Activated CD4-positive, CD25-positive, alpha-beta regulatory T cell treated with anti-CD3 and anti-CD28 coated beads, Interleukin-2, amount 50 U/mL, for 16 hours (primary cell): ENCODE measurements around the gene FTHL17.

Experiments used
- DNase-seq: peaks from one replicate; pipeline ENCODE4 v3.0.0-alpha.2; 2020; ENCODE audit warnings: low read depth, low spot score

The FTHL17 gene

GRCh38 chrX:31071725-31072124 lies at the start of gene FTHL17:
FTHL17 (minus strand) TSS chrX:31072041; CDS start chrX:31071953, 88 bp downstream.
- no peak for DNase-seq

DNA sequence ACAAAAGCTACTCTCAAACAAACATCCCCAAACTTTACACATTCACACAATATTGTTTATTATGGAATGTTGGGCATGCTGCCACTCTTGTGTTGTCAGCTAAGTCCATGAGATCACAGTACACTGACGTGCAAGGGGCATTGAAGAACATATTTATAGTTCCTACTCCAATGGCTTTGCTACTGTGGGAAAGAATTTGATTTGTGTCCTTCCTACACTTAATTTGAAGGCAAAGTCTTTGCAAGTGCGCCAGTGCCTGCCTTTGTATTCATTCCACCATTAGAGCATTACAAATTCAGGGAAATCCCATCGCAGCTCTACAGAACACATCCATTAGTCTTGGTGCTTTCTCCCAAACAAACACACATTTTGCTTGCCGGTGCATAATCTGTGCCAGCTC lies 45.4 kb upstream of the FTHL17 start:
- DNase-seq = no peak

DNA sequence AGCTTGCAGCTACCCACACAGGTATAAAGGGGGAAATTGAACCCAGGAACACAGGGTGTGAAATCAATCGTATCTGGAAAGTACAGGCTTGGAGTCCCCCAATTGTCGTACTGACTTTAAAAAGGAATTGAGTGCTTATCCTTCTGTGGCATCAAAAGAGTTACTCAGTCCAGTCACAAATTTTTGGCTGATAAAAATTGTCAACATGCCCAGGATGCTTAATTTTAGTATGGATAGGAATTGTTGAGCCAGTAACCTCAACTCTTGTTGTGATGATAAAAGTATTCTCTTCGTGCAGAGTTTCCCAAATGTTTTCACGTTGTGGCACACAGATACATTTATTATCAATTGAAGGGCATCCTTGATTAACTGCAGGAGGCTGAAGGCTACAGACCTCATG lies 43.6 kb upstream of the FTHL17 start:
- no peak for DNase-seq

GRCh38 chrX:31114858-31115257 lies 43.0 kb upstream of the FTHL17 start:
- DNase-seq = no peak

DNA sequence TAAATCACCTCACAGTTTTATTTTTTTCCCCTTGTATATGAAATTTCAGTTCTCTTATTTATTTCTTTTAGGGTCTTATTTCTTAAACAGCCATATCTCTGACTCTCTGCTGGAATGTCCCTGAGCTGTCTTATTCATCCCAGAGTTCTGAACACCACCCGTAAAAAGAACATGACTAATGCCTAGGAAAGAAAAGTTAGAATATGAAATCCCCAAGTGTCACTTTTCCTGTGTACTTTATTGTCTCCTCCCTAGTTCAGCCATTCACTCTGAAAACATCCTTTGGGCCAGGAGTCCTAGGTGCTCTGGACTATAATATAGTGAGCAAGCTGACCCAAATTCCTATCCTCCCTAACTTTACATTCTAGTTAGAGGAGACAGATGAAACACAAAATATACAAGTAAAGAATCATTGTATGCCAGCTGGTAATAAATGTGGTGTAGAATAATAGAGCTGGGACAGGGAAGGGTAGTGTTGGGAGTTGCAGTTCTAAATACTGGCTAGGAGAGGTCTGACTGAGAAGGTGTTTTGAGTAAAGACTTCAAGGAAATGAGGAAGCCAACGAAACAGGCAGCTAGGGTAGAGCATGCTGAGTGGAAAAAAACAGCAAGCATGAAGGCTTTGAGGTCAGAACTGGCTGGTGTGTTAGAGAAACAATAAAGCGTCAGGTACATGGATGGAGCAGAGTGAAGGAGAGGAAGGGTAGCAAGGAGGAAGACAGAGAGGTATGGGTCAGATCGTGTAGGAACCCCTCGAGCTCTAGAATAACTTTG lies 40.6 kb upstream of the FTHL17 start:
- no peak for DNase-seq

DNA sequence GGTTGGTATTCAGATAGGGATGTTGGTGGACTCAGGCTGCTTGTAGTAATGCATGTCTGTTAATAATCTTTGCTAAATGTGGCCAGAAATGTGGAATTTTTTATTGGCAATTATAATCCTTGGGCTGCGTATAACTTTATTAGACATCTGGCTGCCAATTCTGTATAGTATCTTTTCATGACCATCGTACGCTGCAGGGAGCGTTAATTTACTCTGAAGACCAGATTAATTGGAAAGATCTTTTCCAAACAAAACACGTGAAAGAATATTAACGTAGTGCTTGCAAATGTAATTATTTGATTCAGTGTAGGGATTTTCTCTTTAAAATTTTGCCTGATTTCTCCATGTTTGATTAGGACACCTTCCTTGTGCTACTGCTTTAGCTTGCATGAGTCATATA lies 38.8 kb upstream of the FTHL17 start:
- no peak for DNase-seq

DNA sequence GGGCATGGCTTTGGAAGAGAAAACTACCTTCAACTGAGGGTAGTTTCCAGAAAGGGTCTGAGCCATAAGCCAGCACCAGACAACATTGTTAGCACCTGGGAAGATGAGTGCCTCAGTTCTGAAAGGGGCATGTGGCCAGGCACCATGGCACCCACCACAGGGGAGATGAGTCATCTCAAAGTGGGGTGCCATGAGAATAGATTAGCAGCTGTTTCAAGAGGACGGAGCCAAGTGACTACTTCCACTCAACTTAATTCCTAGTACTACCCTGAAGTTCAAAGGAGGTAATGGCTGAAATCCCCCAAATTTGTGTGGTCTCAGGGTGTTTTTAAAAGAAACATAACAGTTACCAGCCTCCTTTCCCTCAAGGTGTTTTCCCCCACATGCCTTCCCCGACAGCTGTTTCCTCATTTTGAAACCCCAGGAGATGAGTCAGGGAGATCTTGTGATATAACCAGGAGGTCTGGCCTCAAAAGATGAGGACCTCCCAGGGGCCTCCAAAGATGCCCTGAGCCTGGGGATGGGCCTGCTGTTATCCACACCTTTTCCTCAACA lies 27.8 kb upstream of the FTHL17 start:
- DNase-seq = no peak

DNA sequence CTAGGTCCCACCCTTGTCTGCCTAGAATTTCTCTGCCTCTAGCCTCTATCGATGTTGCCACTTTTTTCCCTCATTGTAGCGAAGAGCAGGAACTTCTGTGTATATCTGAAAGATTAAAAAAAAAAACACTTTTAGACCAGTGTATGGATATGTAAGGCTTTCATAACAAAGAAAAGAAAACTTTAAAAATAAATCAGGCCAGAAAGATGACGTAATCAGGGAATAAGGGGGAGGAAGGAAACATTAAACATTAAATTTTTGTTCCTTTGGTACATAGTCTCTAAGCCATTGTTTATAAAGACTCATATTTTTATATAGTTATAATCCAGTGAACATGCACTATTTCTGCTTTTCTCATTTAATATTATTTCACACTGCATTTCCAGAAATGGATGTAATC lies 26.2 kb upstream of the FTHL17 start:
- no peak for DNase-seq

DNA sequence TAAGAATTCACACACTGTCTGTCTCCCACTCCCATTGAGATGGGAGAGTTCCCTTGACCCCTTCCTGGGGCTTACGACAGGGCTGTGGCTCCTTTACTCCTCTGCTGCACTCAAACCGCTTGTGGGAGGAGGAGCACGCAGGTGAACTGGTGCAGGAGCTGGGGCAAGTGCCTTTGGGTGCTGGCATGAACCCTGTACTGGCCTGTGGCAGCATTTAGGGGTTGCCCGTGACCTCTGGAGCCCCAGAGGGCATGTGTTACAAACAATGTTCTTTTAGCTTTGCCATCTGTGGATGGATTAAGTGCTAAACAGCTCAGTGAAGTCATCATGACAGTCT lies 21.8 kb upstream of the FTHL17 start:
- no peak for DNase-seq

GRCh38 chrX:31092970-31093638 lies 21.3 kb upstream of the FTHL17 start:
- DNase-seq = no peak

- DNase-seq = no peak
These were observed 20.6 kb upstream of the FTHL17 start for GRCh38 chrX:31092476-31092875.

GRCh38 chrX:31091819-31092218 lies 20.0 kb upstream of the FTHL17 start:
- no peak for DNase-seq

DNA sequence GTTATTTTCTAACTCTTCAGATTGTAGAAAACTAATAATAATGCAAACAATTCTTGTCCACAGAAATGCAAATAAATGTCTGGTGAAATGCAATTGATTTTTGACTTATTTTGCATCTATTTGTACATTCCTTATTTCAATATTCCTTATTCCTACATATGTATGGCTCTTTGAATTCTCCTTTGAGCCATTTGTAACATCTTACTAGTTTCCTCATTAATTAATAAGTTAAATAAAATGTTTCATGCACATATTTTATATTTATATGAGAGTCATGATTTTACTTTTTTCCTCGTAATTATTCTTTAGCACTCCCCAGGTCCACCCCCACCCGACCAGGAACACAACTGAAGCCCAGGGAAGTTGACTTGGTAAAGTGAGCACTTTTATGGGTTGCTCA lies 2.7 kb upstream of the FTHL17 start:
- DNase-seq = no peak

- DNase-seq = no peak
These were observed 579 bp downstream of the FTHL17 start for GRCh38 chrX:31071262-31071661.

- DNase-seq = no peak
These were observed 1.8 kb downstream of the FTHL17 start for GRCh38 chrX:31070057-31070468.

GRCh38 chrX:31063114-31063513 lies 8.7 kb downstream of the FTHL17 start:
- DNase-seq = no peak

GRCh38 chrX:31061091-31061490 lies 10.8 kb downstream of the FTHL17 start:
- no peak for DNase-seq

- DNase-seq = no peak
These were observed 11.8 kb downstream of the FTHL17 start for GRCh38 chrX:31060016-31060415.

DNA sequence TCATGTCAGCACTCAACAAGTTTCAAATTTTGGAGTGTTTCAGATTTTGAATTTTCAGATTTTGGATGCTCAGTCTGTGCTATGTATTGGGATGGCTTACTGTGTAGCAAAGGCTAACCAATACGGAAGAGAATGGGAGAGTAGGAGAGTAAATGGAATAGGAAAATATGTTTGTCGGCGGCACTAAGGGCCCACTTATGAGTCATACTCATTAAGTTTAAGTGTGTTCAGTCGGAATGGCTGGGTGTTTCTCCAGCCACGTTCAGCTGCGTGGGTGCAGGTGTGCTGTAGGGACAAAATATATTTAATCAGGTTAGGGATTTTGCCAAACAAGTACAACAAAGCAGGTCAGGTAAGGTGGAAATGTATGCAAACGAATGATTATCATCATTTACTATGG lies 13.6 kb downstream of the FTHL17 start:
- no peak for DNase-seq

GRCh38 chrX:31057691-31058090 lies 14.2 kb downstream of the FTHL17 start:
- no peak for DNase-seq

DNA sequence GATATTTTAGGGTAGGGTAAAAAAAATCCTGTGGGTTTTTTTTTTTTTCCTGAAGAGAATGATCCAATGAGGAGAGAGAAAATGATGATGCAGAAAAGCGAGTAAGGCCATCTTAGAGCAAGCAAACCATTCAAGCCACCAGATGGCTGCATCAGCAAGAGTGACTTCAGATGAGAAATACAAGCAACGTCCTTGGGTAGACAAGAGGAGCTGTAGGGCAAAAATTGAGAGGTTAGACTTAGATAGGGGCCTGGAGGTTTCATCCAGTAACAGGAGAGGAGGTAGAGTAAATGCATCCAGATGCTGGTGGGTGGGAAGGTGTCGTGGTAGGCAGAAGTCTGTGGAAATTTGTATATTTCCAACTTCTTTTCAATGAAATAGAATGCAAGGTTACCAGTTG lies 14.6 kb downstream of the FTHL17 start:
- no peak for DNase-seq

DNA sequence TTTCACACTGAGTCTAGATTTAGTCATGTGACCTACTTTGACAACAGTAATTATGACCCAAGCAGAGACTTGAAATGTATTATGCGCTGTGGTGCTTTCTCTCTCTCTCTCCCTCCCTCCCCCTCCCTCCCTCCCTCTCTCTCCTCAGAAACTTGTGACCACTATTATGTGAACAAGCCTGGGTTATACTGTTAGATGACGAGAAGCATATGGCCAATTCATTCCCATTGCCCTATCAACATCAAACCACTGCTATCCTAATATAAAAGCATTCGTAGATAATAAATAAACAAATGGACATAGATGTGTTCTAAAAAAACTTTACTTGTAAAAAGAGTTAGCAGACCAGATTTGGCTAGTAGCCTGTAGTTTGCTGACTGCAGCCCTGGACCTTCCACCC lies 18.2 kb downstream of the FTHL17 start:
- no peak for DNase-seq

- DNase-seq = no peak
These were observed 32.5 kb downstream of the FTHL17 start for GRCh38 chrX:31039327-31039711.
